ENCODE data around the gene TAF11L2.

- TF ChIP-seq, protein P1, sequence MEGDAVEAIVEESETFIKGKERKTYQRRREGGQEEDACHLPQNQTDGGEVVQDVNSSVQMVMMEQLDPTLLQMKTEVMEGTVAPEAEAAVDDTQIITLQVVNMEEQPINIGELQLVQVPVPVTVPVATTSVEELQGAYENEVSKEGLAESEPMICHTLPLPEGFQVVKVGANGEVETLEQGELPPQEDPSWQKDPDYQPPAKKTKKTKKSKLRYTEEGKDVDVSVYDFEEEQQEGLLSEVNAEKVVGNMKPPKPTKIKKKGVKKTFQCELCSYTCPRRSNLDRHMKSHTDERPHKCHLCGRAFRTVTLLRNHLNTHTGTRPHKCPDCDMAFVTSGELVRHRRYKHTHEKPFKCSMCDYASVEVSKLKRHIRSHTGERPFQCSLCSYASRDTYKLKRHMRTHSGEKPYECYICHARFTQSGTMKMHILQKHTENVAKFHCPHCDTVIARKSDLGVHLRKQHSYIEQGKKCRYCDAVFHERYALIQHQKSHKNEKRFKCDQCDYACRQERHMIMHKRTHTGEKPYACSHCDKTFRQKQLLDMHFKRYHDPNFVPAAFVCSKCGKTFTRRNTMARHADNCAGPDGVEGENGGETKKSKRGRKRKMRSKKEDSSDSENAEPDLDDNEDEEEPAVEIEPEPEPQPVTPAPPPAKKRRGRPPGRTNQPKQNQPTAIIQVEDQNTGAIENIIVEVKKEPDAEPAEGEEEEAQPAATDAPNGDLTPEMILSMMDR (IDR thresholded peaks at IDR 0.05; ENCODE audit: low read depth, low read length, poor library complexity, severe bottlenecking), result no peak
- TF ChIP-seq EZH2phosphoT487 (IDR thresholded peaks at IDR 0.05; ENCODE audit: borderline replicate concordance, low read length), result no peak
These were observed 42.1 kb upstream of the TAF11L2 start for GRCh38 chr5:17455942-17456341.
